Measurements from ENCODE around the gene WEE2.
"Not testable (repeated sequence)": the region's sequence is repeated elsewhere in the genome, so short reads cannot be mapped to it uniquely, and the experiment has no call there.

The WEE2 gene

DNA sequence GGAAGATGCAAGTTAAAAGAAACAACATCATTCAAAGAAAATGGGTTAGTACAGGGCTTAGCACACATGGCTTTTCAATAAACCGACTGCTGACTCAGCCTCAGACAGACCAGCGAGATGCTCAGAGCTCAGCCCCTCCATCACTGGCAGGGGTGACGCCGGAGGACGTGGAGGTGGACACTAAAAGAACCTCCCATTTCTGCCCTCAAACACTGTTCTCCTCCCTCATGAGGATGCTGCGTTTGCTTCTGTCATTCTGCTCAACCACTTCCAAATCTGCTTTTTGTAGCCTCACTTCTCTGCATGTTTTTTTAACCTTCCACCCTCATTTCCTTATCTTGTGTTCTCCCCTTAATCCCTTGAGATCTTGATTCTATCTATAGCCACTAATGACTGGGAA lies 21.5 kb upstream of the WEE2 start:
- Histone ChIP-seq H4K20me1 (ENCODE audit: insufficient read depth, low read length) (peaks cover 12% of the 10 kb centered on the region), H3K9ac (ENCODE audit: low read depth, low read length) (no peak overlapping the region), H3K27me3 (ENCODE audit: insufficient read depth, low read length, poor library complexity) (no peaks in the 10 kb centered on the region), H3K4me2 (ENCODE audit: insufficient read depth, low read length) (no peak overlapping the region), H3K4me1 (ENCODE audit: insufficient read depth, low read length) (no peaks in the 10 kb centered on the region), H3K4me3 (ENCODE audit: low read depth in 1 of 2, low read length in 2 of 2) (no peak overlapping the region), H2AFZ (ENCODE audit: low read depth, low read length) (no peak overlapping the region), H3K27ac (ENCODE audit: low read length) (no peak overlapping the region), H3K79me2 (ENCODE audit: insufficient read depth, low read length) (no peaks in the 10 kb centered on the region; the same call in 1 of the 2 replicates), H3K36me3 (ENCODE audit: insufficient read depth, low read length) (peaks cover 22% of the 10 kb centered on the region), H3K9me3 (ENCODE audit: insufficient read depth, low read length, severe bottlenecking) (no peaks in the 10 kb centered on the region)
- ATAC-seq (ENCODE audit: insufficient read depth, low read depth) (no peak), DNase-seq (no peak)
- no peak for TF ChIP-seq EZH2 (IDR thresholded peaks at IDR 0.05; ENCODE audit: borderline replicate concordance, low read depth, low read length, severe bottlenecking)
- TF ChIP-seq, protein P1, sequence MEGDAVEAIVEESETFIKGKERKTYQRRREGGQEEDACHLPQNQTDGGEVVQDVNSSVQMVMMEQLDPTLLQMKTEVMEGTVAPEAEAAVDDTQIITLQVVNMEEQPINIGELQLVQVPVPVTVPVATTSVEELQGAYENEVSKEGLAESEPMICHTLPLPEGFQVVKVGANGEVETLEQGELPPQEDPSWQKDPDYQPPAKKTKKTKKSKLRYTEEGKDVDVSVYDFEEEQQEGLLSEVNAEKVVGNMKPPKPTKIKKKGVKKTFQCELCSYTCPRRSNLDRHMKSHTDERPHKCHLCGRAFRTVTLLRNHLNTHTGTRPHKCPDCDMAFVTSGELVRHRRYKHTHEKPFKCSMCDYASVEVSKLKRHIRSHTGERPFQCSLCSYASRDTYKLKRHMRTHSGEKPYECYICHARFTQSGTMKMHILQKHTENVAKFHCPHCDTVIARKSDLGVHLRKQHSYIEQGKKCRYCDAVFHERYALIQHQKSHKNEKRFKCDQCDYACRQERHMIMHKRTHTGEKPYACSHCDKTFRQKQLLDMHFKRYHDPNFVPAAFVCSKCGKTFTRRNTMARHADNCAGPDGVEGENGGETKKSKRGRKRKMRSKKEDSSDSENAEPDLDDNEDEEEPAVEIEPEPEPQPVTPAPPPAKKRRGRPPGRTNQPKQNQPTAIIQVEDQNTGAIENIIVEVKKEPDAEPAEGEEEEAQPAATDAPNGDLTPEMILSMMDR (IDR thresholded peaks at IDR 0.05; ENCODE audit: borderline replicate concordance, extremely low read depth, low read length, poor library complexity, severe bottlenecking): no peak

DNA sequence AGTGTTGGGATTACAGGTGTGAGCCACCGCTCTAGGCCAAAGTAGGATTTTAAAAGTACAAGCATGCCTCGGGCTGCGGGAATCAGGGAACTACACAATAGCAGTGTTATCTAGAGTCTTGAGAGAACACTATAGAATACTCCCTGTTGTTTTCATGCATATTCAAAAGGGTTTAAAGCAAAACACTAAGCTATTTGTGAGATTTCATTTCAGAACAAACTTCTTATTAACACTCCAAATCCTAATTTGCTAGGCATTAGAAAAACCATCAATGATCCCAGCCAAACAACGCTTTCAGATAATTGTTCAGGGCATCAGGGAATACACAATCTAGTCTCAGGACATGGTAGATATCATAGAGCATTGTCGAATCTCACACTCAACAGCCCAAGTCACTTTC lies 20.1 kb upstream of the WEE2 start:
- no peak for DNase-seq
- TF ChIP-seq, protein P1 (IDR thresholded peaks at IDR 0.05; ENCODE audit: borderline replicate concordance, extremely low read depth, low read length, poor library complexity, severe bottlenecking): no peak
- TF ChIP-seq EZH2 (IDR thresholded peaks at IDR 0.05; ENCODE audit: borderline replicate concordance, low read depth, low read length, severe bottlenecking): no peak
- Histone ChIP-seq H3K4me3 (ENCODE audit: low read depth in 1 of 2, low read length in 2 of 2) (no peak overlapping the region), H3K27ac (ENCODE audit: low read length) (no peak overlapping the region), H3K4me1 (ENCODE audit: insufficient read depth, low read length) (no peaks in the 10 kb centered on the region), H4K20me1 (ENCODE audit: insufficient read depth, low read length) (peaks cover 12% of the 10 kb centered on the region), H3K9me3 (ENCODE audit: insufficient read depth, low read length, severe bottlenecking) (no peaks in the 10 kb centered on the region), H3K4me2 (ENCODE audit: insufficient read depth, low read length) (no peak overlapping the region), H2AFZ (ENCODE audit: low read depth, low read length) (no peak overlapping the region), H3K9ac (ENCODE audit: low read depth, low read length) (no peak overlapping the region), H3K79me2 (ENCODE audit: insufficient read depth, low read length) (peaks cover 2% of the 10 kb centered on the region; the same call in 1 of the 2 replicates), H3K36me3 (ENCODE audit: insufficient read depth, low read length) (peaks cover 12% of the 10 kb centered on the region), H3K27me3 (ENCODE audit: insufficient read depth, low read length, poor library complexity) (no peaks in the 10 kb centered on the region)
- ATAC-seq (ENCODE audit: insufficient read depth, low read depth): no peak

DNA sequence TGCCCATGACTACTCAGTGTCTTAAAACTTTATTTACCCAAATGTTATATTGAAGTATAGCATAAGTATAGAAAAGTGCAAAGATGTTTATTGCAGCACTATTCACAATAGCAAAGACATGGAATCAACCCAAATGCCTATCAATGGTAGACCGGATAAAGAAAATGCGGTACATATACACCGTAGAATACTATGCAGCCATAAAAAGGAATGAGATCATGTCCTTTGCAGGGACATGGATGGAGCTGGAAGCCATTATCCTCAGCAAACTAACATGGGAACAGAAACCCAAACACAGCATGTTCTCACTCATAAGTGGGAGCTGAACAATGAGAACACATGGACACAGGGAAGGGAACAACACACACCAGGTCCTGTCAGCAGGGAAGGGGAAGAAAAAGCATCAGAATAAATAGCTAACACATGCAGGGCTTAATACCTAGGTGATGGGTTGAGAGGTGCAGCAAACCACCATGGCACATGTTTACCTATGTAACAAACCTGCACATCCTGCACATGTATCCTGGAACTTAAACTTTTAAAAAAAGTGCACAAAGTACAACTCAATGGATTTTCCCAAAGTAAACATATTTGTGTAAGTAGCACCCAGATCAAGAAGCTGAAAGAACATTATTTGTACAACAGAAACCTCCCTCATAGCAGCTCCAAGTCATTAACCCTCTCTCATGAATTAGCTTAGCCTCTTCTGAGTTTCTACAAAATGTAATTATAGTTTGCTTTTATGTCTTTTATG lies 18.9 kb upstream of the WEE2 start:
- H2AFZ ChIP-seq (ENCODE audit: low read depth, low read length); DNase-seq; H3K79me2 ChIP-seq (ENCODE audit: insufficient read depth, low read length): not testable (repeated sequence)

GRCh38 chr7:141691540-141691939 lies 16.6 kb upstream of the WEE2 start:
- no peak for ATAC-seq (ENCODE audit: insufficient read depth, low read depth)
- no peaks in the 10 kb centered on the region for H3K9me3 ChIP-seq (ENCODE audit: insufficient read depth, low read length, severe bottlenecking)
- no peaks in the 10 kb centered on the region for H3K4me1 ChIP-seq (ENCODE audit: insufficient read depth, low read length)
- no peaks in the 10 kb centered on the region for H3K36me3 ChIP-seq (ENCODE audit: insufficient read depth, low read length)
- no peak for TF ChIP-seq EZH2 (IDR thresholded peaks at IDR 0.05; ENCODE audit: borderline replicate concordance, low read depth, low read length, severe bottlenecking)
- TF ChIP-seq, protein P1 (IDR thresholded peaks at IDR 0.05; ENCODE audit: borderline replicate concordance, extremely low read depth, low read length, poor library complexity, severe bottlenecking): no peak
- H3K9ac ChIP-seq (ENCODE audit: low read depth, low read length): no peak overlapping the region
- H2AFZ ChIP-seq (ENCODE audit: low read depth, low read length): no peak overlapping the region
- peaks cover 17% of the 10 kb centered on the region; the same call in 1 of the 2 replicates for H3K79me2 ChIP-seq (ENCODE audit: insufficient read depth, low read length)
- DNase-seq: no peak
- H3K27ac ChIP-seq (ENCODE audit: low read length): no peak overlapping the region
- H3K4me2 ChIP-seq (ENCODE audit: insufficient read depth, low read length): no peak overlapping the region
- H3K4me3 ChIP-seq (ENCODE audit: low read depth in 1 of 2, low read length in 2 of 2): no peak overlapping the region
- no peaks in the 10 kb centered on the region for H3K27me3 ChIP-seq (ENCODE audit: insufficient read depth, low read length, poor library complexity)
- peaks cover 33% of the 10 kb centered on the region for H4K20me1 ChIP-seq (ENCODE audit: insufficient read depth, low read length)

More for the DNA sequence above, 18.9 kb upstream of the WEE2 start:
- H3K27ac ChIP-seq (ENCODE audit: low read length); H3K27me3 ChIP-seq (ENCODE audit: insufficient read depth, low read length, poor library complexity); H3K9me3 ChIP-seq (ENCODE audit: insufficient read depth, low read length, severe bottlenecking); H3K4me3 ChIP-seq (ENCODE audit: low read depth in 1 of 2, low read length in 2 of 2); H3K4me1 ChIP-seq (ENCODE audit: insufficient read depth, low read length); H3K9ac ChIP-seq (ENCODE audit: low read depth, low read length); H3K4me2 ChIP-seq (ENCODE audit: insufficient read depth, low read length); ATAC-seq (ENCODE audit: insufficient read depth, low read depth): not testable (repeated sequence)
- peaks cover 18% of the 10 kb centered on the region for H4K20me1 ChIP-seq (ENCODE audit: insufficient read depth, low read length)
- H3K36me3 ChIP-seq (ENCODE audit: insufficient read depth, low read length): peaks cover 12% of the 10 kb centered on the region

Measured in DND-41 (cell line).